Measurements from ENCODE around the gene IL17F.

IL17F gene

DNA sequence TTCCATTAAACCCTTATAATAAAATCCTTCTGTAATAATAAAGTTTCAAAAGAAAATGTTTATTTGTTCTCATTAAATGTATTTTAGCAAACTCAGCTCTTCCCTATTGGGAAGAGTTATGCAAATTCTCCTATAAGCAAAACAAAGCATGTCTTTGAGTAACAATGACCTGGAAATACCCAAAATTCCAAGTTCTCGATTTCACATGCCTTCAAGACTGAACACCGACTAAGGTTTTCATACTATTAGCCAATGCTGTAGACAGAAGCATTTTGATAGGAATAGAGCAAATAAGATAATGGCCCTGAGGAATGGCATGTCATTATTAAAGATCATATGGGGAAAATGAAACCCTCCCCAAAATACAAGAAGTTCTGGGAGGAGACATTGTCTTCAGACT, 54.3 kb downstream of the IL17F start:
- DNase-seq (ENCODE audit: low read depth), result no peak

GRCh38 chr6:52187098-52187497, 57.2 kb downstream of the IL17F start:
- DNase-seq (ENCODE audit: low read depth), result no peak
